GM21529 (cell line): ENCODE measurements around the gene SLC25A26.
"Not testable (repeated sequence)": the region's sequence is repeated elsewhere in the genome, so short reads cannot be mapped to it uniquely, and the experiment has no call there.

Experiments
- ATAC-seq: cut with Tn5 transposase; IDR thresholded peaks from one replicate; pipeline ENCODE4 v1.9.1; 2021; ENCODE audit not compliant: unreplicated experiment

SLC25A26 gene

GRCh38 chr3:66268864-66269263, 48.1 kb downstream of the SLC25A26 start:
- no peak for ATAC-seq

- ATAC-seq, result no peak
Observed at GRCh38 chr3:66269411-66269810, 48.6 kb downstream of the SLC25A26 start.

GRCh38 chr3:66270288-66270687, 49.5 kb downstream of the SLC25A26 start:
- no peak for ATAC-seq

GRCh38 chr3:66270701-66271100, 49.9 kb downstream of the SLC25A26 start:
- ATAC-seq, result no peak

- ATAC-seq, result no peak
Observed at GRCh38 chr3:66271231-66271630, 50.4 kb downstream of the SLC25A26 start.

GRCh38 chr3:66272016-66272415, 51.2 kb downstream of the SLC25A26 start:
- ATAC-seq, result no peak

GRCh38 chr3:66274837-66275236, 54.0 kb downstream of the SLC25A26 start:
- ATAC-seq, result not testable (repeated sequence)

GRCh38 chr3:66276705-66277274, 56.0 kb downstream of the SLC25A26 start:
- ATAC-seq, result no peak

GRCh38 chr3:66279168-66279567, 58.4 kb downstream of the SLC25A26 start:
- no peak for ATAC-seq

GRCh38 chr3:66280304-66280703, 59.5 kb downstream of the SLC25A26 start:
- ATAC-seq, result no peak

- not testable (repeated sequence) for ATAC-seq
Observed at GRCh38 chr3:66291922-66292321, 71.1 kb downstream of the SLC25A26 start.

- ATAC-seq, result no peak
Observed at GRCh38 chr3:66297260-66297873, 76.6 kb downstream of the SLC25A26 start.

GRCh38 chr3:66297900-66298299, 77.1 kb downstream of the SLC25A26 start:
- ATAC-seq, result no peak

GRCh38 chr3:66298591-66298990, 77.8 kb downstream of the SLC25A26 start:
- no peak for ATAC-seq

GRCh38 chr3:66299085-66299484, 78.3 kb downstream of the SLC25A26 start:
- ATAC-seq, result not testable (repeated sequence)

- ATAC-seq, result no peak
Observed at GRCh38 chr3:66299891-66300290, 79.1 kb downstream of the SLC25A26 start.

- no peak for ATAC-seq
Observed at GRCh38 chr3:66302288-66302687, 81.5 kb downstream of the SLC25A26 start.

- peak; percentile 47 for ATAC-seq
Observed at GRCh38 chr3:66303491-66303901, 82.7 kb downstream of the SLC25A26 start.

GRCh38 chr3:66304293-66304692, 83.5 kb downstream of the SLC25A26 start:
- ATAC-seq, result peak; percentile 58

- not testable (repeated sequence) for ATAC-seq
Observed at GRCh38 chr3:66306086-66306485, 85.3 kb downstream of the SLC25A26 start.

- not testable (repeated sequence) for ATAC-seq
Observed at GRCh38 chr3:66306991-66307390, 86.2 kb downstream of the SLC25A26 start.

GRCh38 chr3:66312039-66312438, 91.2 kb downstream of the SLC25A26 start:
- no peak for ATAC-seq

GRCh38 chr3:66314455-66314854, 93.7 kb downstream of the SLC25A26 start:
- ATAC-seq, result no peak
